ENCODE results near the gene NR4A3.

NR4A3 gene

DNA sequence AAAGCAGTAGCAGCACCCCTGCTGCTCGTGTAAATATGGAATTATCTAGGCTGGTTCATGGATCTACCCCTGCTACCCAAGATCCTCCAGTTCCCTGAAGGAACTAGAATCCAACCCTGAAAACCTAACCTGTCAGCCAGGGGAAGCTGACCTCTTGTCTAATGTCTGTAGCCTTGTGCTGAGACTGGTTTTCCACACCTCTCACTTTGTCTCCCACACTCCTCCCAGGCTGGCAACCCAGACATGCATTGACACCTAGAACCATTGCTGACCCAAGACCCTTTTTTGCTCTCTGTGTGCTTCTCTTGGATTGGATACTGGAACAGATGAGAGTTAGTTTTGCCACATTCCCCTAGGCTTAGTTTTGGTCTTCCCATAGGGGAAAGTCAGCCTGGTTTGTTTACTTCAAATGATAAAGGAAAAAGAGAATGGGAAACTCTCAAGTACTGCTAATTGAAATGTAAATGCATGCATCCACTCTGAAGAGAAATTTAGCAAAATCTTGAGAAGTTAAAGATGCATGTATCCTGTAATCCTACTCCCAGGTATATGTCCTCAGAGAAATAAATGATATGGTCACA lies 36.6 kb upstream of the NR4A3 start:
- WGBS: 19% methylated on average over 1 of the region's 1 CpG
- no peak overlapping the region for H4K91ac ChIP-seq (ENCODE audit: low read length)

DNA sequence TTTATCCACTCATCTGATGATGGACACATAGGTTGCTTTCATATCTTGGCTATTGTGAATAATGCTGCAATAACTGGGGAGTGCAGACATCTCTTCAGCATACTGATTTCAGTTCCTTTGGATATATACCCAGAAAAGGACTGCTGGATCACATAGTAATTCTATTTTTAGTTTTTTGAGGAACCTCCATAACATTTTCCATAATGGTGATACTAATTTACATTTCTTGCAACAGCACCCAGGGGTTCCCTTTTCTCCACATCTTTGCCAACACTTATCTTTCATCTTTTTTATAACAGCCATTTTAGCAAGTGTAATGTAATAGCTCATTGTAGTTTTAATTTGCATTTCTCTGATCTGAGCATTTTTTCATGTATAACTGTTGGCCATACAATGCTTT lies 34.1 kb upstream of the NR4A3 start:
- Histone ChIP-seq H3K4me3 (ENCODE audit: insufficient read depth in 1 of 2, low read depth in 1 of 2, low read length in 2 of 2) (no peak overlapping the region), H2BK5ac (ENCODE audit: low read depth, low read length, poor library complexity, severe bottlenecking) (no peak overlapping the region), H3K4me2 (ENCODE audit: low read length, poor library complexity, severe bottlenecking) (no peak overlapping the region), H3K23ac (ENCODE audit: low read length in 2 of 2) (no peak overlapping the region), H3K9ac (ENCODE audit: low read length) (no peak overlapping the region), H3K14ac (ENCODE audit: low read length in 2 of 2) (no peak overlapping the region), H3K9me3 (ENCODE audit: control insufficient read depth, low read length) (no peaks in the 10 kb centered on the region), H4K91ac (ENCODE audit: low read length) (no peak overlapping the region), H2BK15ac (ENCODE audit: low read depth, poor library complexity, severe bottlenecking) (no peak overlapping the region), H2BK120ac (ENCODE audit: low read depth, low read length) (no peak overlapping the region), H2AFZ (ENCODE audit: low read depth, low read length) (no peak overlapping the region), H3K18ac (ENCODE audit: low read depth in 1 of 2, low read length in 2 of 2) (no peak overlapping the region), H3K4ac (ENCODE audit: low read depth in 1 of 2, low read length in 2 of 2) (no peak overlapping the region), H3K79me1 (replicated peaks; ENCODE audit: low read length, poor library complexity, severe bottlenecking) (no peaks in the 10 kb centered on the region), H2AK5ac (ENCODE audit: low read length, severe bottlenecking) (no peak overlapping the region), H3K36me3 (ENCODE audit: control insufficient read depth in 1 of 2, insufficient read depth in 2 of 2, low read depth in 1 of 2, low read length in 2 of 2) (no peaks in the 10 kb centered on the region), H4K8ac (ENCODE audit: low read length) (no peak overlapping the region), H2BK12ac (ENCODE audit: low read length in 2 of 2) (no peak overlapping the region), H3K4me1 (ENCODE audit: control insufficient read depth, insufficient read depth, low read depth, low read length) (no peaks in the 10 kb centered on the region), H3K27me3 (ENCODE audit: control insufficient read depth in 1 of 2, insufficient read depth in 1 of 2, low read length in 2 of 2) (peaks cover 0 to 10% of the 10 kb centered on the region in 2 experiments), H3K27ac (ENCODE audit: low read length, poor library complexity, severe bottlenecking) (no peak overlapping the region)
- DNase-seq: no peak

More for the DNA sequence above, 36.6 kb upstream of the NR4A3 start:
- no peak overlapping the region for H3K18ac ChIP-seq (ENCODE audit: low read depth in 1 of 2, low read length in 2 of 2)
- H2BK120ac ChIP-seq (ENCODE audit: low read depth, low read length): no peak overlapping the region
- H3K36me3 ChIP-seq (ENCODE audit: control insufficient read depth in 1 of 2, insufficient read depth in 2 of 2, low read depth in 1 of 2, low read length in 2 of 2): no peaks in the 10 kb centered on the region
- H2AK5ac ChIP-seq (ENCODE audit: low read length, severe bottlenecking): no peak overlapping the region
- peaks cover 0 to 10% of the 10 kb centered on the region in 2 experiments for H3K27me3 ChIP-seq (ENCODE audit: control insufficient read depth in 1 of 2, insufficient read depth in 1 of 2, low read length in 2 of 2)
- no peak overlapping the region for H2BK15ac ChIP-seq (ENCODE audit: low read depth, poor library complexity, severe bottlenecking)
- no peaks in the 10 kb centered on the region for H3K79me1 ChIP-seq (replicated peaks; ENCODE audit: low read length, poor library complexity, severe bottlenecking)
- no peak overlapping the region for H2BK12ac ChIP-seq (ENCODE audit: low read length in 2 of 2)
- no peak overlapping the region for H3K4me3 ChIP-seq (ENCODE audit: insufficient read depth in 1 of 2, low read depth in 1 of 2, low read length in 2 of 2)
- no peak overlapping the region for H4K8ac ChIP-seq (ENCODE audit: low read length)
- H3K27ac ChIP-seq (ENCODE audit: low read length, poor library complexity, severe bottlenecking): no peak overlapping the region
- H2AFZ ChIP-seq (ENCODE audit: low read depth, low read length): no peak overlapping the region
- no peak for DNase-seq
- H2BK5ac ChIP-seq (ENCODE audit: low read depth, low read length, poor library complexity, severe bottlenecking): no peak overlapping the region
- no peak overlapping the region for H3K4ac ChIP-seq (ENCODE audit: low read depth in 1 of 2, low read length in 2 of 2)
- no peak overlapping the region for H3K4me2 ChIP-seq (ENCODE audit: low read length, poor library complexity, severe bottlenecking)
- no peak overlapping the region for H3K14ac ChIP-seq (ENCODE audit: low read length in 2 of 2)
- no peak overlapping the region for H3K23ac ChIP-seq (ENCODE audit: low read length in 2 of 2)
- no peaks in the 10 kb centered on the region for H3K9me3 ChIP-seq (ENCODE audit: control insufficient read depth, low read length)
- H3K9ac ChIP-seq (ENCODE audit: low read length): no peak overlapping the region
- H3K4me1 ChIP-seq (ENCODE audit: control insufficient read depth, insufficient read depth, low read depth, low read length): no peaks in the 10 kb centered on the region

DNA sequence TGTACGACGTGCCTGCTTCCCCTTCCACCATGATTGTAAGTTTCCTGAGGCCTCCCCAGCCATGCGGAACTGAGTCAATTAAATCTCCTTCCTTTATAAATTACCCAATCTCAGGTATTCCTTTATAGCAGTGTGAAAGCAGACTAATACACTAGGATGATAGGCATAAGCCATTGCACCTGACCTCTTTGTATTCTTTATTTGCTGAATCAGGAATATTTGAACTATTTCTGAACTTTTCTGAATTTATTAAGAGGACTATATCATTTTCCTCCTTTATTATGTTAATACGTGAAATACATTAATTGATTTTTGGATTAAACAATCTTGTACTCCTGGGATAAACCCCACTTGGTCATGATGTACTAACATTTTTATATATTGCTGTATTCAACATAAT lies 28.2 kb upstream of the NR4A3 start:
- Histone ChIP-seq H2BK12ac (ENCODE audit: low read length in 2 of 2) (no peak overlapping the region), H2AFZ (ENCODE audit: low read depth, low read length) (no peak overlapping the region), H3K4me1 (ENCODE audit: control insufficient read depth, insufficient read depth, low read depth, low read length) (no peaks in the 10 kb centered on the region), H4K91ac (ENCODE audit: low read length) (no peak overlapping the region), H3K36me3 (ENCODE audit: control insufficient read depth in 1 of 2, insufficient read depth in 2 of 2, low read depth in 1 of 2, low read length in 2 of 2) (no peaks in the 10 kb centered on the region), H3K27ac (ENCODE audit: low read length, poor library complexity, severe bottlenecking) (no peak overlapping the region), H2AK5ac (ENCODE audit: low read length, severe bottlenecking) (no peak overlapping the region), H3K4me3 (ENCODE audit: insufficient read depth in 1 of 2, low read depth in 1 of 2, low read length in 2 of 2) (no peak overlapping the region), H3K79me1 (replicated peaks; ENCODE audit: low read length, poor library complexity, severe bottlenecking) (no peaks in the 10 kb centered on the region), H3K14ac (ENCODE audit: low read length in 2 of 2) (no peak overlapping the region), H2BK15ac (ENCODE audit: low read depth, poor library complexity, severe bottlenecking) (no peak overlapping the region), H4K8ac (ENCODE audit: low read length) (no peak overlapping the region), H2BK120ac (ENCODE audit: low read depth, low read length) (no peak overlapping the region), H2BK5ac (ENCODE audit: low read depth, low read length, poor library complexity, severe bottlenecking) (no peak overlapping the region), H3K4ac (ENCODE audit: low read depth in 1 of 2, low read length in 2 of 2) (no peak overlapping the region), H3K9me3 (ENCODE audit: control insufficient read depth, low read length) (no peaks in the 10 kb centered on the region), H3K4me2 (ENCODE audit: low read length, poor library complexity, severe bottlenecking) (no peak overlapping the region), H3K9ac (ENCODE audit: low read length) (no peak overlapping the region), H3K27me3 (ENCODE audit: control insufficient read depth in 1 of 2, insufficient read depth in 1 of 2, low read length in 2 of 2) (no peaks in the 10 kb centered on the region), H3K23ac (ENCODE audit: low read length in 2 of 2) (no peak overlapping the region), H3K18ac (ENCODE audit: low read depth in 1 of 2, low read length in 2 of 2) (no peak overlapping the region)
- 100% methylated on average over 3 of the region's 4 CpGs for WGBS
- DNase-seq: no peak

DNA sequence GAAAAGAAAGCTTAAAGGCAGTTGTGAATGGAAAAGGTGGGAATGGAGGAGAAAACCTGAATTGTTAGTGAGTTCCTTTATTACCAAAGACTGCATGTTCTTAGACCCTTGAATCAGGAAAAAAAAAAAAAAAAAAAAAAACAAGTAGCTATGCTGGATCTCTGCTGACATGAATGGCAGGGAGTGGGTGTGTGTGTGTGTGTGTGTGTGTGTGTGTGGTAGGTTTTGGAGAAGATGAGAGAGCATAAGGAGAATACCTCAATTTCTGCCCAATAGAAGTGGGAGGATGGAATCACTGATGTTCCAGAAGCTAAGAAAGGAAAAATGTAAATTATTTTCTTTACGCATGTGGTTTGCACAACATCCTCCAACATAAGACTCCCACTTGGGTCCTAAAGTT lies 25.5 kb upstream of the NR4A3 start:
- Histone ChIP-seq H3K9ac (ENCODE audit: low read length) (no peak overlapping the region), H2BK12ac (ENCODE audit: low read length in 2 of 2) (no peak overlapping the region), H3K27me3 (ENCODE audit: control insufficient read depth in 1 of 2, insufficient read depth in 1 of 2, low read length in 2 of 2) (no peaks in the 10 kb centered on the region), H3K4ac (ENCODE audit: low read depth in 1 of 2, low read length in 2 of 2) (no peak overlapping the region), H3K4me1 (ENCODE audit: control insufficient read depth, insufficient read depth, low read depth, low read length) (no peaks in the 10 kb centered on the region), H3K36me3 (ENCODE audit: control insufficient read depth in 1 of 2, insufficient read depth in 2 of 2, low read depth in 1 of 2, low read length in 2 of 2) (no peaks in the 10 kb centered on the region), H4K91ac (ENCODE audit: low read length) (no peak overlapping the region), H3K23ac (ENCODE audit: low read length in 2 of 2) (no peak overlapping the region), H3K18ac (ENCODE audit: low read depth in 1 of 2, low read length in 2 of 2) (no peak overlapping the region), H3K4me2 (ENCODE audit: low read length, poor library complexity, severe bottlenecking) (no peak overlapping the region), H2BK120ac (ENCODE audit: low read depth, low read length) (no peak overlapping the region), H4K8ac (ENCODE audit: low read length) (no peak overlapping the region), H2AK5ac (ENCODE audit: low read length, severe bottlenecking) (no peak overlapping the region), H3K9me3 (ENCODE audit: control insufficient read depth, low read length) (no peaks in the 10 kb centered on the region), H2AFZ (ENCODE audit: low read depth, low read length) (no peak overlapping the region), H2BK15ac (ENCODE audit: low read depth, poor library complexity, severe bottlenecking) (no peak overlapping the region), H3K79me1 (replicated peaks; ENCODE audit: low read length, poor library complexity, severe bottlenecking) (no peaks in the 10 kb centered on the region), H3K14ac (ENCODE audit: low read length in 2 of 2) (no peak overlapping the region), H2BK5ac (ENCODE audit: low read depth, low read length, poor library complexity, severe bottlenecking) (no peak overlapping the region), H3K27ac (ENCODE audit: low read length, poor library complexity, severe bottlenecking) (no peak overlapping the region), H3K4me3 (ENCODE audit: insufficient read depth in 1 of 2, low read depth in 1 of 2, low read length in 2 of 2) (no peak overlapping the region)
- no CpG with 5 or more reads among the region's 1 CpG for whole genome bisulfite sequencing
- no peak for DNase-seq

All from mesenchymal stem cell (in vitro differentiated cells and primary cell).